Endothelial cell of hepatic sinusoid (primary cell): ENCODE data around the gene OR6J1.
"Not testable (repeated sequence)": the region's sequence is repeated elsewhere in the genome, so short reads cannot be mapped to it uniquely, and the experiment has no call there.

ENCODE experiments used
- in situ Hi-C: cut with HindIII; loops from 2 replicates; pipeline ENCODE4 v1.10.0; 2017; ENCODE audit warnings: low sequenced_read_pairs

The OR6J1 gene

DNA sequence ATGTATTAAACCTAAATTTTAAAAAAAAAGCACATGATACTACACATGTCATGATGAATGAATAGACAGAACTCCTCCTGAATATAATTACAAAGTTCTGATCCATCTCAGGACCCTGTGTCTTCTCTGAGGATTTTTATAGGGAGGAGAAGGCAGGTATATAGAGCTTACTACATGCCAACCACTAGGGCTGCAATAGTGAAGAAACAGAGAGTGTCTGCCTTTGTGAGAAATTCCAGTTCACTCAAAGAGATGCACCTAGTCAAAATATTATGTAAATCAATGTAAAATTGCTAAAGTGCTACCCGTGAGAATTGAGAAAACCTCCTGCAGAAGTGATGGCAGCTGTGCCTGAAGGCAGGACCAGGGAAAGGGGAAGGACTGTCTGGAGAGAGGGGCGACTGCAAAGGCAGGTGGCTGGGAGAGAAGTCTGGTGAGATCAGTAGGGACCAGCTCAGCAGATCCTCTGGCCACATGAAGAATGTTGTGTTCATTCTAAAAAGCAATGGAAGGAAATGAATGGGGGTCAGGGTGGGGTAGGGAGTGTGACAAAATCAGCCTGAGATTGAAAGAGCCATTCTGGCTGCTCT is 31.0 kb downstream of the OR6J1 start:
- in situ Hi-C loops, result no loop called here

GRCh38 chr14:22610931-22611330 is 33.2 kb downstream of the OR6J1 start:
- in situ Hi-C loops, result no loop called here

DNA sequence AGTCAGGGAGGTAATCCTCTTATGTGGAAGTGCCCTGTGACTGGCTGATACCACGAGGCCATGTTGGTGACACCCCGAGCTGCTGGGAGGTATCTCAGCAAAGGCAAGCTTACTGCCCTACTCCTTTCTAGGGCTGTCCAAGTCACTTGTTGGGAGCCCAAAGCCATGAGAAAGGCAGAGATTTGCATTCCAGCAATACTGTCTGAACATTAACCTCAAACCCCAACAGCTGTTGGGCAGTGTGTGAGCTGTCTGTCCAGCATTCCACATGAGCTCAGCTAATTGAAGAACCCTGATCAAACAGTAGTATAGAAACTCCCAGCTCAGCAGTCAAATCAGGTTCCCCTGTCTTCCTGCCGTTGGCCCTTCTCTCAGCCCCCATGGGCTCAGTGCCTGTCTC is 36.9 kb downstream of the OR6J1 start:
- in situ Hi-C loops, result no loop called here

DNA sequence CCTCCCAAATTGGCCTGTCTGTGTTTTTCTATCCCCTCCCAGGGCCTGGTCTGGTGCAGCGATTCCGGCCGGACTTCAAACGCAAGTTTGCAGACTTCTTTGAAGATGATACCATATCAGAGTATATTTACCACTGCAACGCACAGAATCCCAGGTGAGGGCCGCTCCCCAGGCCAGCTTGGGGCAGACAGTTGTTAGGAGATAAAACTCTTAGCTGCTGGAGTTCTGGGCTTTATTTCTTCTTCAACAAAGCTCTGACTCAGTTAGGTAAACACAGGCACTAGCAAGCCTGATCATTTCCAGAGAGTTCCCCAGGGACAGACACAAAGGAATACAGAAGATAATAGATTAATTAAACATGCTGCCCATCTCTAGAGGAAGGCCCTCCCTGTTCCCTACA is 37.8 kb downstream of the OR6J1 start:
- in situ Hi-C loops, result no loop called here

DNA sequence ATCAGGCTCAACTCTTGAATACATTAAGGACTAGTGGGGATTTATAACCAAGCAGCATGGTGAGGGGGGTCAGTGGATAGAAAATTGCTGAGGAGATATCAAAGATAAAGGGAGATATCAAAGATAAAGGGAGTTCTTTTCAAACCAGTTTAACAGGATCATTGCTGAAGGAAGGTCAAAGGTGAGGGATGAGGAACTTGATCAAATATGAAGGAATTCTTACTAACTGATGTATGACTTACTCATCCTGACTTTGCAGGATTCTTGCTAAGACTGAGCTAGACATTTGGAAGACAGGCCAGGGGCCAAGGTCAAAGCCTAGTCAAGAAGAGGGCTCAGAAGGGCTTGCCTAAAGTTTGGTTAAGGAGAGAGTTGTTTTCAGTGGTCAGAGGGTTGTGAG is 41.3 kb downstream of the OR6J1 start:
- in situ Hi-C loops, result no loop called here

DNA sequence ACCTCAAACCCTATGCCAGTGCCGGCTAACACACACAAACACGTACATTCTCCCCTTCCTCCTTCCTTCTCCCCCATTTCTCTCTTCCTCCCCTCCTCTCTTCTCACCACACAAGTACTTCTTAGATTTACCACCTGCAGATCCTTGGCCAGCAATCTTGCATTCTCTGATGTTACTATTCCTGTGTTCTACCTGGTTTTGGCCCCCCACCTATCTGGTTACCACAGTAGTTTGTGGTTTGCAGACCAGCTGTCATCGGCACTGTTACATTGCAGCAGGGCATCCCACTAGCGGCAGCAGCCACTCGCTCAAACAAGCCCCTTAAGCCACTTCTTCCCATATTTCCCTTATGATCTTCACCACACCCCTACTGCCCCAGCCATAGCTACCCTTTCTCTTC is 42.2 kb downstream of the OR6J1 start:
- in situ Hi-C loops, result no loop called here

DNA sequence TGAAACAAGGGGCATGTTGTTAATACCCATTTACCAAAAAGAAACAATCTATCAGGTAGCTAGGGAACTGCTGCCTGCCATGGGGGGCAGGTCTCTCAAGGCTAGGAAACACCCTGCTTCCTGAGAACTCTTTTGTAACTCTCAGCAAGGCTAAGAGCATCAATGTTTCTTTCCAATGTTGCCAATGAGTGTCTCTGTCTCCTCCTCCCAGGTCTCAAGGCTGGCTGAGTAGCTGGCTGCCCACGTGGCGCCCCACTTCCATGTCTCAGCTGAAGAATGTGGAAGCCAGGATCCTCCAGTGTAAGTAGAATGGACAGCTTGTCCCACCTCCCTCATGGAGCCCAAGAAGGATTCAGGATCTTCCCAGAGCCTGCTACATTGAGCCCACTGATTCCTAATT is 42.7 kb downstream of the OR6J1 start:
- in situ Hi-C loops, result no loop called here

GRCh38 chr14:22600027-22600426 is 44.1 kb downstream of the OR6J1 start:
- in situ Hi-C loops, result no loop called here

DNA sequence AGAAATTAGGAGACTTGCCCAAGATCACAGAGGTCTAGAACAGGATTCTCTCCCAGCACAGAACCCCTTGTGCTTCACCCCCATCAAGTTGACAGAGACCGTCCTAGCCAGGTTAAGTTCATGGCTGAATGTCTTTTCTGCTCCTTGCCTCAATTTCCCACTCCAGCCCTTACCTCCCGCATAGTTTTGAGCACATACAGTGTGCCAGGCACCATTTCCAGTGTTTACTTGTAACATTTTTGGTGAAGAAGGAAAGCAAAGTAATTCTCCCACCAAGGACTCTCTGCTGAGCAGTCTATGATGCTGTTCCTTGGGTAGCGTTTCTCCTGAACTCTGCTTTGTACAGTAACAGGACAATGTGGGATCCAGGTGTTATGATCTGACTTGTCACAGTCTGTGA is 44.8 kb downstream of the OR6J1 start:
- in situ Hi-C loops, result no loop called here

DNA sequence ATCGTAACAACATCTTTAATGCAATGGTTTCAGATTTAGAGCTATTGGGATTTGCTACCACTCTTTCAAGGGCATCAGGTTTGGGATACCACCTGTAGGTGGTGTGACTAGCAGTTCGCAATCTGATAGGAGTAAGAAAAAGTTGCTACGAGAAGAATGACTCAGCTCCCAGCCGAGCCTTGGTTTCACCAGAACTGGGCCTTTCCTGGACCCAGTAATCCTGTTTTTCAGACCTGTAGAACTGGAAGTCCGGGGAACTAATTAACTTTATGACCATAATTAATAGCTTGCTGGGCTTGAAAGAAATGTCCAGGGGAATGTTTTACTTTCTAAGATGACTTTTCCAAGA is 45.3 kb downstream of the OR6J1 start:
- in situ Hi-C loops, result no loop called here

- in situ Hi-C loops, result no loop called here
Measured at GRCh38 chr14:22598099-22598895, 45.9 kb downstream of the OR6J1 start, which contains the start of gene ABHD4. Gene ABHD4, plus strand, starts transcription at chr14:22598300. Its CDS starts 7 bp downstream, at chr14:22598307.

DNA sequence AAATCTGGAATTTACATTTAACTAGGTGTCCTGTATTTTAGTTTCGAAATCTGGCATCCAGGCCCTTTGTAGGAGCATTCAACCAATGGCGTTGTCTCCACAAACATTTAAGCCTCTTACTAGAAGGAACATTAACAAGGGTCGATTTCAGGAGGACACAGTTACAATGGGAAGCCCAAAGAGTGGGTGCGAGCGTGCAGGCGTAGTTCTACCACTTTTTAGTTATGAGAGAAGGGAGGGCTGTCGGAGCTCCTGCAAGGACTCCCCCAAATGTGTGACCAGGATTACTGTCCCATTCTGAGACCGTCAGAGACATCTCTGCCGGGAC is 46.4 kb downstream of the OR6J1 start:
- in situ Hi-C loops, result no loop called here

GRCh38 chr14:22597265-22597664 is 46.9 kb downstream of the OR6J1 start:
- in situ Hi-C loops, result no loop called here

GRCh38 chr14:22596354-22596879 is 47.7 kb downstream of the OR6J1 start:
- in situ Hi-C loops, result no loop called here

GRCh38 chr14:22594156-22594716 is 49.9 kb downstream of the OR6J1 start:
- in situ Hi-C loops, result no loop called here

GRCh38 chr14:22593601-22594000 is 50.6 kb downstream of the OR6J1 start:
- in situ Hi-C loops, result no loop called here

DNA sequence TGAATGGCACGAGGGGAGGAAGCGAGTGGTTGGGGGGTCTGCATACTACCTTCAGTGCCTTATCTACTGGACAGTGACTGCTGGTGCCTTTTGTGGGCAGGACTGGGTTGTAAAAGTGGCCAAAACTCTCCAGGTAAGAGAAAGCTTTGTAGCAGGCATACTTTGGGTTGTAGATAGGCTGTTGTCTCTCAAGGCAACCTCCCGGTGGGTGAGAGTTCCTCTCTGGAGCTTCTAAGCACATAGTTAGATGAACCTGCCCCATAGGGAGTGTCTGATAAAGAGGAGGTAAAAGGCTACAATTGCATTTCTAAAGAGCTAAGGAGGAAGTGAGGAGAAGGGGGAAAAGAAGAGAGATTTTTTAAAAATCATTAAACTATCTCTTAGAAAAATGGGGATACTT is 51.0 kb downstream of the OR6J1 start:
- in situ Hi-C loops, result no loop called here

DNA sequence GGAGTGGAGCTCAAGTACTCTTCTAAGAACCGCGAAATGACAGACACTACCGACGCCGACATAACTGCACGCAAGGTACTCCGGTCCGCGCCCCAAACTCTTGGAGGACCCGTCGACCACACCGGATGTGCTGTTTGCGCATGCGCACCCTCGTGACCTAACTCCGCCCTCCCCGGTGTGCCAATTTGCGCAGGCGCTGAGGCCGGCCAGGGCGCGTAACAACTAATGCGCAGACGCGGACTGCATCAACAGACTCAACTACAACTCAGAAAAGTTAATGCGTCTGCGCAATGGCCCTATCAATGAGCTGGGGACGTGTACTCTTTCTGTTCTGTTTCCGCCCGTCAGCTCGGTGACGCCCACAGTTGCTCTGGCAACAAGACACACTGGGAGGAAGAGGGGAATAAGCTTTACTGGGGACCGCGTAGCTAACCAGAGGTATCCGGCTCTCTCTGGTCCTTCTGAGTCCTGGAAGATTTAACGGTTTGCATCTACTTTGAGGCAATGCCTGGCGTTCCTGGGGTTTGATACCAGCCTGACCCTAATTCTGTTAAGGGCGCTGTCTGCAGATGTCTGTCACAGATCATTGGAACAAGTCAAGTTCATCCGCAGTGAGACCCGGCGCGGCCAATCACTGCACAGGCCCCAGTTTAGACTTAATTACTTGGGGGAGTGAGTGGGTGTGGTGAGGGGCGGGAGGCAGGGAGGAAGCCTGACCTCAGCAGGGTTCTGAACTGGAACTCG is 54.9 kb downstream of the OR6J1 start, which contains the start of gene DAD1:
TSS of gene DAD1 (minus strand) at position 129 of the 744 bp plus-strand sequence. CDS start at position 62, 67 bp downstream.
- in situ Hi-C loops, result no loop called here

GRCh38 chr14:22588526-22589095 is 55.5 kb downstream of the OR6J1 start:
- in situ Hi-C loops, result no loop called here

DNA sequence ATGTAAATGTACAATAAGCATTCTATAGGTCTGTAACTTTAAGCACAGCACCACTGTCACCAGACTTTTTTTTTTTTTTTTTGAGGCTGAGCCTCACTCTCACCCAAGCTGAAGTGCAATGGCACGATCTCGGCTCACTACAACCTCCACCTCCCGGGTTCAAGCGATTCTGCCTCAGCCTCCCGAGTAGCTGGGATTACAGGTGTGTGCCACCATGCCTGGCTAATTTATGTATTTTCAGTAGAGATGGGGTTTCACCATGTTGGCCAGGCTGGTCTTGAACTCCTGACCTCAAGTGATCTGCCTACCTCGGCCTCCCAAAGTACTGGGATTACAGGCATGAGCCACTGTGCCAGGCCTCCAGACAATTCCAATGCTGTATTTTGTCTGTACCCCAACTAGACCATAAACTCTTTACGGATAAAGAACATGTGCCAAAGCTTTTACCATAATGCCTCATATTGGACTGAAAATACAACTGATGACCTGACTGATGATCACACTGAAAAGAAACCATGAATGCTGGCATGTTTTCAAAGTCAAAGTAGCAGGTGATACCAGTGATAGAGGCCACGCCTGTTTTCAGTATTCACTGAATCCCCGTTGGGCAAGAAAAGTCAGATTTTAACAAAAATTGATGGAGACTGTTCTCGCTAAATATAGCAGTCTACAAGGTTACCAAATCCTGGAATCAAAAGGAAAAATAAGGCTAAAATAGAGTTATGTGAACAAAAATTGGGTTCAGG is 56.3 kb downstream of the OR6J1 start:
- in situ Hi-C loops, result not testable (repeated sequence)
